RWPE2 (cell line): ENCODE data around the gene CERT1.
"Not testable (repeated sequence)": the region's sequence is repeated elsewhere in the genome, so short reads cannot be mapped to it uniquely, and the experiment has no call there.

ENCODE experiments used
- ATAC-seq: fragments of 200-7000 bp; cut with Tn5 transposase; 3 replicates; pipeline ENCODE4 v1.9.1; 2021; ENCODE audit warnings: low read depth
- DNase-seq: peaks from one replicate; pipeline ENCODE4 v3.0.0-alpha.2; 2020; ENCODE audit warnings: low spot score
- H3K27ac ChIP-seq: fragments of 450-650 bp; 2 replicates; pipeline ENCODE4 v1.5.1; 2017; ENCODE audit warnings: mild to moderate bottlenecking; ENCODE audit not compliant: poor library complexity, severe bottlenecking
- H3K27me3 ChIP-seq: fragments of 250-450 bp; sonication (Bioruptor Pico); 2 replicates; pipeline ENCODE4 v1.5.1; 2021; ENCODE audit warnings: mild to moderate bottlenecking, moderate library complexity; ENCODE audit not compliant: insufficient read depth, poor library complexity, severe bottlenecking
- H3K36me3 ChIP-seq: fragments of 250-450 bp; sonication (Bioruptor Pico); 2 replicates; pipeline ENCODE4 v1.5.1; 2020; ENCODE audit warnings: low read depth, mild to moderate bottlenecking, moderate library complexity
- H3K4me1 ChIP-seq: fragments of 250-450 bp; sonication (Bioruptor Pico); 2 replicates; pipeline ENCODE4 v1.5.1; 2021; ENCODE audit warnings: mild to moderate bottlenecking, moderate library complexity; ENCODE audit not compliant: insufficient read depth, poor library complexity, severe bottlenecking
- H3K4me3 ChIP-seq: fragments of 250-450 bp; sonication (Bioruptor Pico); 2 replicates; pipeline ENCODE4 v1.5.1; 2021; ENCODE audit warnings: mild to moderate bottlenecking, moderate library complexity; ENCODE audit not compliant: severe bottlenecking
- H3K9me3 ChIP-seq: fragments of 250-450 bp; sonication (Bioruptor Pico); 2 replicates; pipeline ENCODE4 v1.5.1; 2021; ENCODE audit warnings: mild to moderate bottlenecking, moderate library complexity; ENCODE audit not compliant: severe bottlenecking
- TF ChIP-seq, protein P1 (sequence below): fragments of 450-650 bp; IDR thresholded peaks from one replicate; pipeline ENCODE4 v1.5.1; 2017; ENCODE audit warnings: mild to moderate bottlenecking, moderate library complexity; ENCODE audit not compliant: poor library complexity, severe bottlenecking

CERT1 gene

DNA sequence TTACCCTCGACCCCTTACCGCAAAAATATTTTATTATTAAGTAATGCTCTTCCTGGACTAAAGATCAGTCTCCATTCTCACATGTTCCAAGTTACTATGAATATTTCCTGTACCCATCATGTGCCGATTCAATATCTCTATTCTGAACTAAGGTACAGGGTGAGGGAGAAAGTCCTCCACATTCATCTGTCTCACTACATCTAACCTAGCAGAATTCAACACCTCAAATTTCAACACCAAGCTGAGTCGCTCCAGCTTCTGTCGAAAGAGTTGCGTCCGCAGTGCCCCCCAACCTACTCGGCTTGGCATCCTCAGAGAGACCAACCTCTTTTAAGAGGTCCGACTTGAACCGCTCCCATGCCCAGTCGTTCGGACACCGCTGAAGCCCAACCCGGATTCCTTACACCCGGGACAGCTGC is 1.0 kb downstream of the CERT1 start:
- Histone ChIP-seq H3K4me1 (peaks cover 27% of the 10 kb centered on the region), H3K4me3 (peak overlapping the region; percentile 67), H3K9me3 (no peaks in the 10 kb centered on the region), H3K27ac (peak overlapping the region; percentile 55), H3K36me3 (peaks cover 24% of the 10 kb centered on the region), H3K27me3 (no peaks in the 10 kb centered on the region)
- TF ChIP-seq, protein P1, sequence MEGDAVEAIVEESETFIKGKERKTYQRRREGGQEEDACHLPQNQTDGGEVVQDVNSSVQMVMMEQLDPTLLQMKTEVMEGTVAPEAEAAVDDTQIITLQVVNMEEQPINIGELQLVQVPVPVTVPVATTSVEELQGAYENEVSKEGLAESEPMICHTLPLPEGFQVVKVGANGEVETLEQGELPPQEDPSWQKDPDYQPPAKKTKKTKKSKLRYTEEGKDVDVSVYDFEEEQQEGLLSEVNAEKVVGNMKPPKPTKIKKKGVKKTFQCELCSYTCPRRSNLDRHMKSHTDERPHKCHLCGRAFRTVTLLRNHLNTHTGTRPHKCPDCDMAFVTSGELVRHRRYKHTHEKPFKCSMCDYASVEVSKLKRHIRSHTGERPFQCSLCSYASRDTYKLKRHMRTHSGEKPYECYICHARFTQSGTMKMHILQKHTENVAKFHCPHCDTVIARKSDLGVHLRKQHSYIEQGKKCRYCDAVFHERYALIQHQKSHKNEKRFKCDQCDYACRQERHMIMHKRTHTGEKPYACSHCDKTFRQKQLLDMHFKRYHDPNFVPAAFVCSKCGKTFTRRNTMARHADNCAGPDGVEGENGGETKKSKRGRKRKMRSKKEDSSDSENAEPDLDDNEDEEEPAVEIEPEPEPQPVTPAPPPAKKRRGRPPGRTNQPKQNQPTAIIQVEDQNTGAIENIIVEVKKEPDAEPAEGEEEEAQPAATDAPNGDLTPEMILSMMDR: no peak
- ATAC-seq: peak; percentile 27
- no peak for DNase-seq

DNA sequence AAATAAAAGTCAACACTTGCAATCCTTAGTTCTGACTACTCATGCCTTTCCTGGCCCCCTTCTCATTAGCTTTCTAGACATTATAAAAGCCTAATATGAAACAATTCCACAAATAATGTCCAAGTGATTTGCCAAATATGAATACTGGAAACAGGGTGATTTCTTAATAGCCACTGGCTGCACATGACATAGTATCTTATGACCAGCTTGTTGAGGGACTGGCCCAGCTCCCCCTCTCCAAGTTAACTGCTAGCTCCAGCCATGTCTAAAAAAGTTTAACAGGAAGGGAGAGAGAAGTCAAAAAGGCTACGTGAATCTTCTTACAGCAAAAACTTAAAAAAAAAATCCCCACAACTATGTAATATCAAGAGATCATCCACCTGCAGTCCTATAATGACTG is 1.5 kb downstream of the CERT1 start:
- Histone ChIP-seq H3K9me3 (no peaks in the 10 kb centered on the region), H3K27ac (peak overlapping the region; percentile 55), H3K4me1 (peaks cover 27% of the 10 kb centered on the region), H3K27me3 (no peaks in the 10 kb centered on the region), H3K36me3 (peaks cover 24% of the 10 kb centered on the region), H3K4me3 (peak overlapping the region; percentile 67)
- TF ChIP-seq, protein P1: no peak
- ATAC-seq (no peak), DNase-seq (no peak)

DNA sequence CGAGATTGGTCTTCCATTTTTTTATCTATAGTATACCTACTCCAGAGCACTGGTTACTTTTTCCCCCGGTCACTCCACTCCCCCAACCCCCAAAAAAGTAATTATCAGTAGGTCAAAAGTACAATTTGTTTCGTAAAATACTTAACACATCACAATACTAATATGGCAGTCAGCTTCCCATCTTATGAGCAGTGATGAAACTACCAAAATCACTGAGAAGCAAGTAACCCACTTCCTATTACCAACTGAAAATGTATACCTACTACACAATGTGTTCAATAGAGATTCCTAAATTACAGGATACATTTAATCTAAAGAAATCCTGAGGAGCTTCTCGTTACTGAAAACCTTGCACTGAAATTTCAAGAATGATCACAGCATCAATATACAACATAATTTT is 1.9 kb downstream of the CERT1 start:
- H3K27me3 ChIP-seq: no peaks in the 10 kb centered on the region
- H3K4me1 ChIP-seq: peaks cover 27% of the 10 kb centered on the region
- no peaks in the 10 kb centered on the region for H3K9me3 ChIP-seq
- peak overlapping the region; percentile 67 for H3K4me3 ChIP-seq
- ATAC-seq (no peak), DNase-seq (no peak)
- no peak overlapping the region for H3K27ac ChIP-seq
- TF ChIP-seq, protein P1: no peak
- peaks cover 27% of the 10 kb centered on the region for H3K36me3 ChIP-seq

DNA sequence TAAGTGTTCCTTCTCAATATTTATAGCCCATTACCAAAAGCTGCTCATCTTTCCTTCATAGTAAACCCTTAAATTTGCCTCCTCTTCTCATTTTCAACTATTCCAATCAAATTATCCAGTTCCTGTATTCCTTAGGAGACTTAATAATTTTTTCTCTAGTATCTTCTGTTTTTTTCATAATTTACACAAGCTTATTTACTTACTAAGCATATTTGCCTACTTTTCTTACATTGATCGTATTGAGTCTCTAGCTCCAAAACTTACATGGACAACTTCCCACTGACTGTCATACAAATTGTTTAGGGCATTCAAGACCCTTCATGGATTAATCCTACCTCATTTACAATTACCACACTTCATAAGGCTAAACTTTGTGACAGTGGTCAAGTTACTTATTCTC is 3.6 kb downstream of the CERT1 start:
- Histone ChIP-seq H3K9me3 (no peaks in the 10 kb centered on the region), H3K4me3 (no peak overlapping the region), H3K4me1 (peaks cover 11% of the 10 kb centered on the region), H3K36me3 (peaks cover 25% of the 10 kb centered on the region), H3K27me3 (no peaks in the 10 kb centered on the region), H3K27ac (no peak overlapping the region)
- ATAC-seq (no peak), DNase-seq (no peak)
- TF ChIP-seq, protein P1: no peak

DNA sequence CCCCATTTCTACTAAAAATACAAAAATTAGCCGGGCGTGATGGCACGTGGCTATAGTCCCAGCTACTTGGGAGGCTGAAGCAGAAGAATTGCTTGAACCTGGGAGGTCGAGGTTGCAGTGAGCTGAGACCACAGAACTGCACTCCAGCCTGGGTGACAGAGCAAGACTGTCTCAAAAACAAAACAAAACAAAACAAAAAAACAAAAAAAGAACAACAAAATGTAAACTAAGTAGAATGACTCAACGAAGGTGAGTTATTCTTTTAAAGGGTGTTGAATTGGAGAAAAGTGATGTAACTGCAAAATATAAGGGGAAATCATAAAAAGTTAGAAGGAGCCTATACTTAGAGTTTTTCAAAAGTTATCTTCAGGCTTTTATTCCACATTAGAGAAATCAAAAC is 6.3 kb downstream of the CERT1 start:
- H3K4me3 ChIP-seq, ATAC-seq, H3K9me3 ChIP-seq, DNase-seq, H3K27me3 ChIP-seq, H3K4me1 ChIP-seq, H3K27ac ChIP-seq: not testable (repeated sequence)
- H3K36me3 ChIP-seq: peaks cover 25% of the 10 kb centered on the region

DNA sequence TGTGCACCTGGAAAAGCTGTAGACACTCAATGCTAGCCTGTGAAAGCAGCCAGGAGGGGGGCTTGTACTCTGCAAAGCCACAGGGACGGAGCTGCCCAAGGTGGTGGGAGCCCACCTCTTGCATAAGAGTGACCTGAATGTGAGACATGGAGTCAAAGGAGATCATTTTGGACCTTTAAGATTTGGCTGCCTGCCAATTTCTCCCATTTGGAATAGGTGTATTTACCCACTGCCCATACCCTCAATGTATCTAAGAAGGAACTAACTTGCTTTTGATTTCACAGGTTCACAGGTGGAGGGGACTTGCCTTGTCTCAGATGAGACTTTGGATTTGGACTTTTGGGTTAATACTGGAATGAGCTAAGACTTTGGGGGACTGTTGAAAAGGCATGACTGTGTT is 12.6 kb downstream of the CERT1 start:
- not testable (repeated sequence) for H3K27me3 ChIP-seq, DNase-seq, H3K4me3 ChIP-seq, H3K27ac ChIP-seq, H3K9me3 ChIP-seq, ATAC-seq, H3K36me3 ChIP-seq, H3K4me1 ChIP-seq
